MM.1S (cell line): ENCODE measurements around the gene RCCD1.

Experiments
- DNase-seq: peaks from one replicate; pipeline ENCODE4 v3.0.0-alpha.2; 2015
- H2AFZ ChIP-seq: fragments of 300-600 bp; sonication (generic); 2 replicates; pipeline ENCODE4 v1.6.0; 2016; ENCODE audit warnings: antibody characterized with exemption, low read length
- H3F3A ChIP-seq: fragments of 300-600 bp; sonication (generic); 2 replicates; pipeline ENCODE4 v1.6.1; 2016; ENCODE audit warnings: mild to moderate bottlenecking, antibody characterized with exemption, low read length, moderate library complexity, mixed read lengths; ENCODE audit not compliant: insufficient read depth
- H3K27ac ChIP-seq: fragments of 300-600 bp; sonication (generic); 2 replicates; pipeline ENCODE4 v1.5.1; 2016; ENCODE audit warnings: mild to moderate bottlenecking, low read length
- H3K27me3 ChIP-seq: fragments of 300-600 bp; sonication (generic); replicated peaks from 2 replicates; pipeline ENCODE4 v1.6.0; 2016; ENCODE audit warnings: low read length; ENCODE audit not compliant: insufficient read depth
- H3K36me3 ChIP-seq: fragments of 300-600 bp; sonication (generic); replicated peaks from 2 replicates; pipeline ENCODE4 v1.6.1; 2016; ENCODE audit warnings: mild to moderate bottlenecking, low read length, mixed read lengths; ENCODE audit not compliant: insufficient read depth
- H3K4me1 ChIP-seq: fragments of 300-600 bp; sonication (generic); 2 replicates; pipeline ENCODE4 v1.6.1; 2016; ENCODE audit warnings: low read length, mixed read lengths
- H3K4me2 ChIP-seq: fragments of 300-600 bp; sonication (generic); 2 replicates; pipeline ENCODE4 v1.6.0; 2016; ENCODE audit warnings: low read depth, low read length
- H3K4me3 ChIP-seq: fragments of 300-600 bp; sonication (generic); 2 replicates; pipeline ENCODE4 v1.5.1; 2016; ENCODE audit warnings: low read length, mixed read lengths
- H3K79me2 ChIP-seq: fragments of 300-600 bp; sonication (generic); 2 replicates; pipeline ENCODE4 v1.6.1; 2016; ENCODE audit warnings: mixed run types, low read length, mixed read lengths
- H3K9ac ChIP-seq: fragments of 300-600 bp; sonication (generic); 2 replicates; pipeline ENCODE4 v1.6.1; 2016; ENCODE audit warnings: low read length, mixed read lengths
- H3K9me2 ChIP-seq: fragments of 300-600 bp; sonication (generic); replicated peaks from 2 replicates; pipeline ENCODE4 v1.6.1; 2016; ENCODE audit warnings: mild to moderate bottlenecking, low read length, mixed read lengths; ENCODE audit not compliant: insufficient read depth
- H3K9me3 ChIP-seq: fragments of 300-600 bp; sonication (generic); replicated peaks from 2 replicates; pipeline ENCODE4 v1.6.1; 2016; ENCODE audit warnings: mild to moderate bottlenecking, low read length, mixed read lengths; ENCODE audit not compliant: insufficient read depth
- H4K20me1 ChIP-seq: fragments of 300-600 bp; sonication (generic); 2 replicates; pipeline ENCODE4 v1.6.1; 2016; ENCODE audit warnings: mild to moderate bottlenecking, low read length, moderate library complexity, mixed read lengths; ENCODE audit not compliant: insufficient read depth
- CTCF ChIP-seq: fragments of 300-600 bp; sonication (generic); IDR thresholded peaks from 2 replicates; pipeline ENCODE4 v1.5.1; 2016; ENCODE audit warnings: antibody characterized with exemption, low read length, mixed read lengths
- EZH2 ChIP-seq: fragments of 300-600 bp; sonication (generic); optimal IDR thresholded peaks from 2 replicates; pipeline ENCODE3; 2017; ENCODE audit warnings: low read depth, mild to moderate bottlenecking, antibody characterized with exemption, low read length, mixed read lengths
- EZH2phosphoT487 ChIP-seq: fragments of 300-600 bp; sonication (generic); IDR thresholded peaks from 2 replicates; pipeline ENCODE4 v1.6.1; 2018; ENCODE audit warnings: antibody characterized with exemption, low read length

RCCD1 gene

GRCh38 chr15:90938261-90938660 lies 16.4 kb upstream of the RCCD1 start:
- Histone ChIP-seq H3K36me3 (no peaks in the 10 kb centered on the region; the same call in 1 of the 2 replicates), H3K4me3 (no peak overlapping the region), H3K9me2 (no peaks in the 10 kb centered on the region), H2AFZ (no peak overlapping the region), H3K27ac (no peak overlapping the region), H3K4me1 (peaks cover 15% of the 10 kb centered on the region), H3K79me2 (peaks cover 23% of the 10 kb centered on the region), H3K27me3 (no peaks in the 10 kb centered on the region), H3K9me3 (no peaks in the 10 kb centered on the region), H3F3A (peaks cover 9% of the 10 kb centered on the region), H3K4me2 (no peak overlapping the region), H4K20me1 (no peaks in the 10 kb centered on the region), H3K9ac (no peak overlapping the region)
- DNase-seq: no peak
- TF ChIP-seq EZH2phosphoT487 (no peak), EZH2 (no peak), CTCF (no peak)

- Histone ChIP-seq H3K36me3 (no peaks in the 10 kb centered on the region; the same call in none of the 2 replicates), H3K9ac (no peak overlapping the region), H3K27me3 (no peaks in the 10 kb centered on the region), H3K4me2 (no peak overlapping the region), H3K4me1 (peaks cover 9% of the 10 kb centered on the region), H3K9me3 (no peaks in the 10 kb centered on the region), H3K4me3 (no peak overlapping the region), H3K9me2 (no peaks in the 10 kb centered on the region), H3K27ac (no peak overlapping the region), H3F3A (peaks cover 5% of the 10 kb centered on the region), H4K20me1 (no peaks in the 10 kb centered on the region), H3K79me2 (peaks cover 23% of the 10 kb centered on the region), H2AFZ (no peak overlapping the region)
- DNase-seq: no peak
- TF ChIP-seq EZH2 (no peak), CTCF (no peak), EZH2phosphoT487 (no peak)
Measured at GRCh38 chr15:90939756-90940155, 14.9 kb upstream of the RCCD1 start.

- no peaks in the 10 kb centered on the region for H3K9me2 ChIP-seq
- no peaks in the 10 kb centered on the region for H4K20me1 ChIP-seq
- no peak overlapping the region for H2AFZ ChIP-seq
- no peaks in the 10 kb centered on the region for H3F3A ChIP-seq
- no peak overlapping the region for H3K27ac ChIP-seq
- H3K9me3 ChIP-seq: no peaks in the 10 kb centered on the region
- TF ChIP-seq CTCF (no peak), EZH2 (no peak), EZH2phosphoT487 (no peak)
- peaks cover 8% of the 10 kb centered on the region for H3K4me1 ChIP-seq
- H3K36me3 ChIP-seq: no peaks in the 10 kb centered on the region; the same call in none of the 2 replicates
- H3K4me3 ChIP-seq: no peak overlapping the region
- H3K27me3 ChIP-seq: no peaks in the 10 kb centered on the region
- no peak overlapping the region for H3K4me2 ChIP-seq
- no peak overlapping the region for H3K9ac ChIP-seq
- peaks cover 15% of the 10 kb centered on the region for H3K79me2 ChIP-seq
- no peak for DNase-seq
Measured at GRCh38 chr15:90941038-90941437, 13.6 kb upstream of the RCCD1 start.
